ENCODE data around the gene ACOX2. TPM values are rescaled to one million over a fixed set of nuclear protein-coding genes. Genes with fewer than 3 reads are reported as not detected.
A peak's percentile ranks its signal among the peaks of the same experiment; 100 is the strongest.

Gene ACOX2
- total RNA-seq, 1 experiment from 2014 or later: 3.8 TPM

- DNase-seq (ENCODE audit: low spot score): no peak
Observed at GRCh38 chr3:58508437-58508836, 28.6 kb downstream of the ACOX2 start.

- no peak for DNase-seq (ENCODE audit: low spot score)
Observed at GRCh38 chr3:58507356-58508078, 29.5 kb downstream of the ACOX2 start.

DNA sequence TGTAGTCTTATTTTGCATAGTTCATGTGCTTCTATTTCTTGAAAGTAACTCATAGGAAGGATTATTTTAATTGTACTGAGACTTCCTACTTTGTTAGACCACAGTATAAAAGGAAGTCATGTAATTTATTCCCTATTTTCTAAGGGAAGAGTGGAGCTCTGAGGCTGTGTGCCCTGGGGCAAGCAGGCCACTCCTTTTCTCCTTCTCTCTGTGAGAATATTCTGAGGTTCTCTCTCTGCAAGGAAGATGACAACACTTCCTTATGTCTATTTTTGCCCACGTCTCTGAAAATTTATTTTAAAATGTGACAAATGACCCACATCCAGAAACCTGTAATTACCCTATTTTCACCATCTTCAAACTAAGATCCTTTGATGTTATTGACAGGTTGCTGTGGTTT, 34.1 kb downstream of the ACOX2 start:
- DNase-seq (ENCODE audit: low spot score): no peak

DNA sequence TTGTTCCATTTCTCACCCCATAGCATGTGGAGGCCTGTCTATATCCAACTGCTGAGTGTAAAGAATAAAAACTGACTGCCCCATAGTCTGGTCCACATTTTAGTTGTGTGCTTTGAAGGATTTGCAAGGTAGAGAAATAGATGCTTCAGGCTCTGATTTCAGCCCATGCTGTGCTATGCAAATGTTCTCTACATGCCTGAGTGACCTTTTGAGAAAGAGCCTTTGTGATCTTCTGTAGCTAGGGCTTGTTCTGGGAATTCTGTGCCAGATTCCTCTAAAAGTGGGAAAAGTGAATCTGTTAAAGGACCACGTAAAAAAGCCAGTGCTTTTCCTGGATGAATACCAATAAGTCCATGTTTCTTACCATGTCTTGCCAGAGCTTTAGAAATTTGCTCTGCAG, 39.9 kb downstream of the ACOX2 start:
- no peak for DNase-seq (ENCODE audit: low spot score)

- DNase-seq (ENCODE audit: low spot score): no peak
Observed at GRCh38 chr3:58496206-58496857, 40.7 kb downstream of the ACOX2 start.

DNA sequence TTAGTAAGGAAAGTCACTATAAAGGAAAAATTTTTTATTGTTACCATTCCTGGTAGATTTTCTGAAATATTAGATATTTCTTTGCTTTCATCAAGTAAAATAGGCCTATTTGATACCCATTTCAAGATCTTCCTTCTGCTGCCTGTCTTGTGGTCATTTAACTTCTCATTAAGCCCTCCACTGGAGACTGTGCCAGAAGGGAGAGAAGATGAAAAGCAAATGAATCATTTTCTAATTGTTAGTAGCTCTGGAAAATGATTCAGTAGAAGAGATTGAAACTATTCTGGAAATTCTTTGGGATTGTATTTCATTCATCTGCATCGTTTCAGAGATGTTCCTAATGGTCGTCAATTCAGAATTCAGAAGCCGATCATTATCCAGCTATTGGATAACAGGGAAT, 41.9 kb downstream of the ACOX2 start:
- no peak for DNase-seq (ENCODE audit: low spot score)

DNA sequence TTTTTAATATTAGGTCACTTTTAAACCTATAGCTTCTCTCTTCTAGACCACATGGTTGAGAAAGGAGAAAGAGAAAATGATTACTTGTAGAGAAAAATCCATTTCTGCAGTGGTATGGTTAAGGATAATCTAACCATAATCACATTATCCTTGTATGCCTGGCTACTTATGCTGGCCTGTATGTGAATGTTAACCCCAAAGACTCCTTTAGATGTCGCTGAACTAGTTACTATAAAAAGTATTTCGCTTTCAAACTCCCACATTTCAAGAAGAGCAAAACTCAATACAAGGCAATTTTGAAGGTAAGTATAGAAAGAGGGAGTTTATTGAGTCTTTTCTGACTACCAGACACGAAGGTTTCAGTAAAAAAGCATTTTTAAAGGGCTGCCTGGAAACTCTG, 42.9 kb downstream of the ACOX2 start:
- no peak for DNase-seq (ENCODE audit: low spot score)

- no peak for DNase-seq (ENCODE audit: low spot score)
Observed at GRCh38 chr3:58492494-58492905, 44.5 kb downstream of the ACOX2 start.

DNA sequence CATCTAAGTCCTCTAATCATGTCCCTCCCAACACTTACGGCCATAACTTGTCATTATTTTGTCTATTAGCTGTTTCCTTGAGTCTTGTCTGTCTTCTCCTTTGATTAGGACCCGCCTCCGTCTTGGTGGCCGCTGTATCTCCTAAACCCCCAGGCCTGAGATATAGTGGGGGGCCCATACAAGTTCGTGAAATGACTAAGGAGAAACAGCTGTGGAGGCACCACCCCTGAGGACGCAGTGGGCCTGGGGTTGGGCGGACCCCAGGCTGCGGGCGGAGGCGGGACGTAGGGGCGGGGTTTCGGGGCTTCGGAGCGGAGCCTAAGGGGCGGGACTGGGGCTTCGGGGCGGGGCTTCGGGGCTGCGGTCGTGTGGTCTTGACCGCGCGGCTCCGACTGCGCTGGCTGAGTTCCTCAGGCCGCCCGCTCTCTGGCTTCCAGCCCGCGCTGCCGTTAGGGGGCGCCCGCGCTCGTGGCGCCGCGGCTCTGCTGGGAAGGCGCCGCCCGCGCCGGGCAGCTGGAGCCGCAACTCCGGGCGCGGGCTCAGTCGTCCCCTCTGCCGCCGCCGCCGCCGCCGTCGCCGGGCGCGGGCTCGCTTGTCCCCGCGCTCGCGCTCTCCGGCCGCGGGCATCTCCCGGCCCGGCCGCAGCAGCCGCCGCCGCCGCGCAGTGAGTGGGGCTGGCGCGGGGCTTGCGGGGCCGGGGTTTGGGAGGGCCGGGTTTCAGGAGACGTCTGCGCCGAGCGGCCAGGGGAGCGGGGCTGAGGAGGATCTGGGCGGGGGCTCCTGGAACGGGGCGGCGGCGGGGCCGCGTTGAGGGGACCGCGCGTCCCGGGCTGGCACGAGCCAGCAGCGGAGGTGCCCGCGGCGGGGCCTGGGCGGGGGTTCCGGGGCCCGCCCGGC, 45.2 kb downstream of the ACOX2 start, which contains the start of gene KCTD6:
Gene KCTD6 (plus strand): TSS at position 591 of the 897 bp plus-strand sequence. CDS start 6,660 bp downstream, outside the sequence.
- DNase-seq (ENCODE audit: low spot score): peak; percentile 71

GRCh38 chr3:58490860-58491501, 46.0 kb downstream of the ACOX2 start:
- DNase-seq (ENCODE audit: low spot score): no peak

- no peak for DNase-seq (ENCODE audit: low spot score)
Observed at GRCh38 chr3:58488967-58489366, 48.0 kb downstream of the ACOX2 start.

- DNase-seq (ENCODE audit: low spot score): peak; percentile 32
Observed at GRCh38 chr3:58487140-58487886, 49.7 kb downstream of the ACOX2 start.

- no peak for DNase-seq (ENCODE audit: low spot score)
Observed at GRCh38 chr3:58485801-58486435, 51.1 kb downstream of the ACOX2 start.

DNA sequence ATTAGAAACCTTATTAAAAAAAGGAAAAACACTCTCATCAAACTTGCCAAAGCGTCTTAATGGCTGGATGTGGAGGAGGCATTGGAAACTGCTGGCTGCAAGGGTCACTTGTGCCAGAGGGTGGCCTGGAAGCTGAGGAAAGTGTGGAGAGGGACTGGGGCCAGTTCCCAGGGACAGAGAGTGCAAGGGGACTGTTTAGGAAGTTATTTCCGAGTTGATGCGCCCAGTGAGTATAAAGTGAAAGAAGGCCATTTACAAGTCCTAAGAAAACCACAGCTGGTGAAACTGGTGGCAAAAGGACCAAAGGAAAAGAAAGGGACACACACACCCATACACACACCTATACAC, 52.3 kb downstream of the ACOX2 start:
- DNase-seq (ENCODE audit: low spot score): no peak

DNA sequence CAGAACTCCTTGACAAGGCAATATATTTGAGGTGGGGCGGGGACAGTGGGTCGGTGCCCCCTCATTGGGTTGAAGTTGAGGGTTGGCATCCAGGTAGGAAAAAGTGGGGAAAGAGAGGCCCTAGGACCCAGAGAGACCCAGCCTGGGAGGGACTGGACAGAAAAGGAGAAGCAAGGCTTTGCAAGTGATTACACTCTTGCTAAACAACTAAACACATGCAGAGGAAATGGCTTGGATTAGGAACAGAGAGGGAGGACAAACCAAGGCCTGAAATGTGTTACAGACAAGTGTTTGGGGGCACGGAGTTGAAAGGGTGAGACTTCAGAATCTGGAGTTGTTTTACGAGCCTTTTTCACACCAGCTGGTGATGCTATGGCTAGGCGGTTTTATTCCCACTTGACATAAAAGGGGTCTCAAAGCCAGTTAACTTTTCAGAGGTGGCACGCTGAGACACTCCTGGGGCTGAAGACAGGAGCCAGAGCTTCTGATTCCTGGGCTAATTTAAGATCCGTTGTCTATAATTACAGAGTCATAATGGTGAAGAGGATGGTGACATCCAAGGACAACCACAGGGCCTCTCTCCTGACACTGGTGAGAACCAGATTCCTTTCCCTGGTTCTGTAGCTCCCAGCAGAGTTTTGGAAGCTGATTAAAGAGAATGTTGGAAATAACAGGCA, 52.8 kb downstream of the ACOX2 start:
- no peak for DNase-seq (ENCODE audit: low spot score)

- no peak for DNase-seq (ENCODE audit: low spot score)
Observed at GRCh38 chr3:58482917-58483636, 53.9 kb downstream of the ACOX2 start.

GRCh38 chr3:58480309-58480708, 56.7 kb downstream of the ACOX2 start:
- DNase-seq (ENCODE audit: low spot score): no peak

DNA sequence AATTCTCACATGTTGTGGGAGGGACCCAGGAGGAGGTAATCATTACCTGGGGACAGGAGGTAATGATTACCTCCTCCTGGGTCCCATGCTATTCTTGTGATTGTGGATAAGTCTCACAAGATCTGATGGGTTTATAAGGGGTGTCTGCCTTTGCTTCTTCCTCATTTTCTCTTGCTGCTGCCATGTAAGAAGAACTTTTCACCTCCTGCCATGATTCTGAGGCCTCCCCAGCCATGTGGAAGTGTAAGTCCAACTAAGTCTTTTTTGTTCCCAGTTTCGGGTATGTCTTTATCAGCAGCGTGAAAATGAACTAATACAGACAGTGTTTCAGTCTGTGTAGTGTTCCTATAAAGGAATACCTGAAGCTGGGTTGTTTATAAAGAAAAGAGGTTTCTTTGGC, 58.2 kb downstream of the ACOX2 start:
- no peak for DNase-seq (ENCODE audit: low spot score)

GRCh38 chr3:58474967-58475578, 61.9 kb downstream of the ACOX2 start:
- DNase-seq (ENCODE audit: low spot score): no peak

Measured in H4 (cell line).